ENCODE results near the gene TNNT3. TPM values are rescaled to one million over a fixed set of nuclear protein-coding genes. Genes with fewer than 3 reads are reported as not detected.
A peak's percentile ranks its signal among the peaks of the same experiment; 100 is the strongest.
"Not testable (repeated sequence)": the region's sequence is repeated elsewhere in the genome, so short reads cannot be mapped to it uniquely, and the experiment has no call there.

Gene TNNT3
- not detected in 2 replicates for total RNA-seq (2014; rRNA removed; shearing (Covaris generic))

DNA sequence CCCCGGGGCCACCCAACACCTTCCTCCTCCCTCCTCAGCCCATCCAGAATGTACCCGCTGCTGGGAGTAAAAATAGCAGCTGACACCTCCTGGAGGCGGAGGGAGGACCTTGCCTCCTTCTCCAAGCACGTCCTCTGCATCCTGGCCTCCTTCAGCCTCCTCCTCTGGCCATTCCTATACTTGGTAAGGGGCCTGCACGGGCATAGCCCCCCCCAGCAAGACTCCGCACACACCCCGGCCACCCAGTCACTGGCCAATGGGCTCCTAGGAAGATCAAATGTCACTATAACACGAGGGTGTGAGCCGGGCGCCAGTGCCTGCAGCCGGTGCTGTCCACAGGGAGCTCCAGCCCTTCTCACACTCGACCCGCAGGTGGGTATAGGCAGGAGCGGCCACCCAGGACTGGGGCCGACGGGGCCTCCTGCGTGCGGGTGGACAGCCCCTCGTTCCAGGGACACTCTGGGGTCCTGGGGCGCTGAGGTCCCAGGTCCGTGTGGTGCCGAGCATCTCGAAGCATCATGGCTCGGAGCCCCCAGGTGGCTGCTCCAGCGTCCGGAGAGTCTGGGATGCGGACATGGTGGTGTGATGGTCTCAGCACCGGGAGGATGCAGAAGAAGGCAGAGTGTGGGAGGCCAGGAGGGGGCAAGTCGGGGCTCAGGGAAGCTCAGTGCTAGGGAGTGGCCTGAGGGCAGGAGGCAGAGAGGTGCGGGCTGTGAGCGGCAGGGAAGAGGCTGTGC is at the start of gene TNNT3:
TSS of gene TNNT3 (plus strand) at position 313 of the 737 bp plus-strand sequence. CDS start 3,172 bp downstream, outside the sequence.
- DNase-seq (ENCODE audit: low read depth): no peak

DNA sequence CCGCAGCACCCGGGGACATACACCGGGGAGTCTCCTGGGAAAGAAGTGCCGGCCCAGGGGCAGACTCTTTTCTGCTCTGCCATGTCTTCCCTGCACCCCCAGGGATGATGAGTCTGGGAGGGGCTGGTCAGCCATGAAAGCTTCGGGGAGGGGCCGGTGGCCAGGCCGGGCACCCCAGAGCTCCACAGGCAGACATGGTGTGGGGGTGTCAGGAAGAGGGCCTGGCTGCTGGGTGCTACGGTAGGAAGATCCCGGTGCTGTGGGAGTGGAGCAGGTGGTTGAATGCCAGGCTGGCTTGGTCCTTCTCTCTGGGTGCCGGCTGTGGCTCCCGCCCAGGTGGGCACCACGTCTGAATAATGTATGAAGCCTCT is 49.2 kb upstream of the TNNT3 start:
- no peak for DNase-seq (ENCODE audit: low read depth)

DNA sequence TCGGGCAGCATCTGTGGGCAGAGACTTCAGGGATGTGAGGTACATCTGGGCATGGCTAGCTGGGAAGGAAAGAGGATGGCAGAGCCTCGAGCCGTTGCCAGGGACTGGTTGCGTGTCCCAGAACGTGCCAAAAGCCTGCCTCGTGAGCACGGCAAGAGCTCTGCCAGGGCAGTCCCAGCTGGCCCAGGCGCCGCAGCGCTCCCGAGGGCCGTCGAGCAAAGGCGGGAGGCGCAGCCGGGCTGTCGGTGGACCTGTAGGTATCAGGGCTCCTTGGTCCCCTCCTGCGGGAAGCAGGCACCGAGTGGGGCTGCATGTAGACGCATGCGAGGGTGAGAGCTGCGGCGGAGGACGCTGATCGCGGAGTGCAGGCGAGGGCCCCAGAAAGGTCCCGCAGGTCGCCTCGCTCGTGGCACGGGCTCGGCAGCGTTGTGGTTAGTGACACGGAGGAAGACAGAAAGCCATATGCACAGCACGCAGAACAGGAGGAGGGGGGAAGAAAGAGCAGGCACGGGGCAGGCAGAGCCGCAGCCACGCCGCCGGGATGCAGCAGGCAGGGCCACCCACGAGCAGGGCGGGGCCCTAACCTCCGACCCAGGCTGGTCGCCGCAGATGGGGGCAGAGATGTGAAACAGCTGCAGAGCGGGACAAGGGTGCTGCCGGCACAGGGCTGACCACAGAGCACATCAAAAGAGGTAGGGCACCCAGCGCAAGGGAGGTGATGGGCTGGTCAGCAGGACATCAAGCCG is 48.6 kb upstream of the TNNT3 start:
- peak; percentile 71 for DNase-seq (ENCODE audit: low read depth)

DNA sequence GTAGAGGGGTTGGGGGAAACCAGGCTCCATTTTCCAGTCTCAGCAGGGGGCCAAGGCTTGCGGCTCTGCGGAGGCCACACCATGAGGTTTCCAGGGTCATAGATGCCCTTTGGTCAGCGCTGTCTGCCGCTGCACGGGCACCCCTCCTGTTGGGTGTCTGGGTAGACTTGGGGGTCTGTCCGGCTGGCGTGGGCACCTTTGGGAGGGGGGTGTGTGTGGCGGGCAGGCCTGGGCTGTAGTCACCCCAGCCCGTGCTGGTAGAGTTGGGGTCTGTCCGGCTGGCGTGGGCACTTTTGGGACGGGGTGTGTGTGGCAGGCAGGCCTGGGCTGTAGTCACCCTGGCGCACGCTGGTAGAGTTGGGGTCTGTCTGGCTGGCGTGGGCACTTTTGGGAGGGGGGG is 48.0 kb upstream of the TNNT3 start:
- DNase-seq (ENCODE audit: low read depth): no peak

DNA sequence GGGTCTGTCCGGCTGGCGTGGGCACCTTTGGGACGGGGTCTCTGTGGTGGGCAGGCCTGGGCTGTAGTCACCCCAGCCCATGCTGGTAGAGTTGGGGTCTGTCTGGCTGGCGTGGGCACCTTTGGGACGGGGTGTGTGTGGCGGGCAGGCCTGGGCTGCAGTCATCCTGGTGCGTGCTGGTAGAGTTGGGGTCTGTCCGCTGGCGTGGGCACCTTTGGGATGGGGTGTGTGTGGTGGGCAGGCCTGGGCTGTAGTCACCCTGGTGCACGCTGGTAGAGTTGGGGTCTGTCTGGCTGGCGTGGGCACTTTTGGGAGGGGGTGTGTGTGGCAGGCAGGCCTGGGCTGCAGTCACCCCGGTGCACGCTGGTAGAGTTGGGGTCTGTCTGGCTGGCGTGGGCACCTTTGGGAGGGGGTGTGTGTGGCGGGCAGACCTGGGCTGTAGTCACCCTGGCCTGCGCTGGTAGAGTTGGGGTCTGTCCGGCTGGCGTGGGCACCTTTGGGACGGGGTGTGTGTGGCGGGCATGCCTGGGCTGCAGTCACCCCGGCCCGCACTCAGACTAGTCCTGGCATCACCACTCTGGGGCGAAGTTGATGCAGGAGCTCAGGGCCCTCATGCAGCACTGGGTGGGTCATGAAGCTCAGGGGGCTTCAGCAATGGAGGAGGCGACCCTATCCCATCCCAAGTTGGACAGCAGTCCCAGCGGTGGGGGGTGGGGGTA is 47.1 kb upstream of the TNNT3 start:
- no peak for DNase-seq (ENCODE audit: low read depth)

DNA sequence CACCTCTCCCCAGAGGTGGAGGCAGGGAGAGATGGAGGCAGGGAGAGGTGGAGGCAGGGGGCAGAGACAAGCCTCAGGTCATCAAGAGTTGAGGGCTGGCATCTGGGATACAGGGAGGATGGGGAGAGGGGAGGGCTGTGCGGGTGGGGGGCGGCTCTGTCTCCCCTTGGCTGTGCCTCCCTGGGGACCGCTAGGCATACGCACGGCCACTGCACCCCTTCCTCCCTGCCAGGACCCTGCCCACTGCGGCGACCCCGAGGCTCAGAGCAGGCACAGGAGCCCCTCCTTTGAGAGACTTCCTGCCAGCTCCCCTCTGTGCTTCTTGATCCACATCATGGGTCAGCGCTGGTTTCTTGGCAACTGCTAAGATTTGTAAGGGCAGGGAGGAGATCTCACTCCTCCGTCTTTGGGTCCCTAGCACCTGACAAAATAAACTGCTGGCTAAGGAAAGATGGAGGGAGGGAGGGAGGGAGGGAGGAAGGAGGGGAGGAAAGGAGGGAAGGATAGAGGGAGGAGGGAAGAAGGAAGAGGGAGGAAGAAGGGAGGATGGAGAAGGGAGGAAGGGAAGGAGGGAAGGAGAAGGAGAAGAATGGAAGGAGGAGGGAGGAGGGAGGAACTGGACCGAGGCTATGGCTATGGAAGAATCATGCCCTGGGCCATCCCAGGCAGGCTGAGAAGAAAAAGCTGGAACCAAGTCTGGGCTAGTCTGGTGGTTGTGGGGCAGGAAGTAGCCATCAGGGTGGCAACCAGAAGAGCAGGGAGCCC is 46.3 kb upstream of the TNNT3 start:
- DNase-seq (ENCODE audit: low read depth): peak; percentile 35

DNA sequence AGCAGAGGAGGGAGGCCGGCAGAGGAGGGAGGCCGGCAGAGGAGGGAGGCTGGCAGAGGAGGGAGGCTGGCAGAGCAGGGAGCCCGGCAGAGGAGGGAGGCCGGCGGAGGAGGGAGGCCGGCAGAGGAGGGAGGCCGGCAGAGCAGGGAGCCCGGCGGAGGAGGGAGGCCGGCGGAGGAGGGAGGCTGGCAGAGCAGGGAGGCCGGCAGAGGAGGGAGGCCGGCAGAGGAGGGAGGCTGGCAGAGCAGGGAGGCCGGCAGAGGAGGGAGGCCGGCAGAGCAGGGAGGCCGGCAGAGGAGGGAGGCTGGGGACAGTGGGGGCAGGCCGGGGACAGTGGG is 45.7 kb upstream of the TNNT3 start:
- DNase-seq (ENCODE audit: low read depth): not testable (repeated sequence)

DNA sequence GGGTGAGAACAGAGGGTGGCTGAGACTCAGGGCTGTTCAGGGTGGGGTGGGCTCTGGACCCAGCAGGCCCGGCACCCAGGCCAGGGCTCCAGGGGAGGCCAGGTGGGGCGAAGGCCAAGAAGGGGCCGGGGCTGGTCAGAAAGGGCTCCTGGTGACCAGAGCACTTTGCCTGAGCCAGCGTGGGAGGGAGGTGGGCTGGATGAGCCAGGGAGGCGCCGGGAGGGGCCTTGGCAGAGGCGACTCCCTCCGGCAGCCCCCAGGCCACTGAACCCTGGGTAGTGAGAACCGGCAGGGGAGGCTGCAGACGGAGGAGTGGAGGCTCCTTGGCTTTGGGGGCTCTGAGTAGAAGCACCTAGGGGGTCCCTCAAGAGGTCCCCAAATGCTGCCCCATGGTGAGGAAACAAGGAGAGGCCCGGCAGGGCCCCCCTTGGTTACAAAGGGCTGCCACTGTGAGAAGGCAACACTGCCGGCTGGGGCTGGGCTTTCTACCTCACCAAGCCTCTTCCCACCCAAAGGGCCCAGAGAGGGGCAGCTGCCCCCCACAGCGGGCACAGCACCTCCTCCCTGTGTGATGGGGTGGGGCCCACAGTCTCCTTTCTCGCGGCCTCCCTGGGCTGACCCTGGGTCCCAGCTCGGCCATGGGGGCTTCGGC is 44.9 kb upstream of the TNNT3 start:
- not testable (repeated sequence) for DNase-seq (ENCODE audit: low read depth)

DNA sequence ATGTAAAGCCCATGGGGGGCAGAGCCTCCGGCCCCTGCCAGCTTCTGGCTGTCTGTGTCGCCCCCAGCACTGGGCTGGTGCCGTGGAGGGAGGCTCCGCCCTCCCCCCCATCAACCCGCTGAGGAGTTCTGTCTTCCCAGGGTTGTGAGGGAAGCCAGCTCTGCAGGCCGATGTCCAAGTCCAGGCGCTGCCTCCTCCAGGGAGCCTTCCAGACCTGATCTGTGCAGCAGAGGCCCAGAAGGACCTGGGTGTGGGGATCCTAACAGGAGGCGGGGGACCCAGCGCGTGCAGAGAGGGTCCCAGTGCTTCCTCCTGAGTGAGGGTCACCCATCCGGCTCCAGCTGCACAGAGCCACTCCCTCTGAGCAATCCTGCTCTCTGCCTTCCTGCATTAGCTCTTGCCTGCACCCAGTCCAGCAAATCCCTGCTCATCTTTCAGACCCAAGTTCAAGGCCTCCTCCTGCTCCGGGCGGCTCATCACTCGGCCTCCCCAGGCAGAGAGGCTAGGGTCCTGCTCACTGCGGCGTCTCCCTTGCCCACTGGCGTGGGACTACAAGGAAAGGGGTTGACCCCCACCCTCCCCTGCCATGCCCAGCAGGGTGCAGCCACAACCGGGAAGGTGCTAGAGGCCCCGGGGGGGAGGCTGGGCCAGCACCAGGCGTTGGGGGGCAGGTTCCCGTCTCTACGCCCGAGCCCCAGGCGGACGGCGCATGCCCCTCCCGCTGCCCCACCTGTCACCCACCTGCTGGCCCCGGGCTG is 44.2 kb upstream of the TNNT3 start:
- DNase-seq (ENCODE audit: low read depth): no peak

DNA sequence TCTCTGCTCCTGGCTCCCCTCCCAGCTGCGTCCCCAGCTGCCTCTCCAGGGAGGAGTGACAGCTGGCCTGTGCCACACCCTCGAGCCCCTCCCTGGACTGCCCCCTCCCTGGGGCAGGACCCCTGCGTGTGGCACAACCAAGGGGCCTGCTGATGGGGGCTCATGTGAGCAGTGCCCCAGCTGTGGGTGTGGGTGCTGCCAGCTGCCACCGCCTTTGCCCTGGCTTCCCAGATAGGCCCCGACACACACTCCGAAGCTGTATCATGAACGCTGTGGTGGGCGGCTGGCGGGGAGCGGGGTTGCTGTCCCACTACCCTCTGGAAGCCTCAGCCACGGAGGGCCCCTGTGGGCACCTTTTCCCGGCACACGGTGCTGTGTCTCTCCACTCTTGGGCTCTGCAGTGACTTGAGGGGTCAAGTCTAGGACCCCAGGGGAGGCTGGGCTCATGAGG is 43.6 kb upstream of the TNNT3 start:
- DNase-seq (ENCODE audit: low read depth): not testable (repeated sequence)

DNA sequence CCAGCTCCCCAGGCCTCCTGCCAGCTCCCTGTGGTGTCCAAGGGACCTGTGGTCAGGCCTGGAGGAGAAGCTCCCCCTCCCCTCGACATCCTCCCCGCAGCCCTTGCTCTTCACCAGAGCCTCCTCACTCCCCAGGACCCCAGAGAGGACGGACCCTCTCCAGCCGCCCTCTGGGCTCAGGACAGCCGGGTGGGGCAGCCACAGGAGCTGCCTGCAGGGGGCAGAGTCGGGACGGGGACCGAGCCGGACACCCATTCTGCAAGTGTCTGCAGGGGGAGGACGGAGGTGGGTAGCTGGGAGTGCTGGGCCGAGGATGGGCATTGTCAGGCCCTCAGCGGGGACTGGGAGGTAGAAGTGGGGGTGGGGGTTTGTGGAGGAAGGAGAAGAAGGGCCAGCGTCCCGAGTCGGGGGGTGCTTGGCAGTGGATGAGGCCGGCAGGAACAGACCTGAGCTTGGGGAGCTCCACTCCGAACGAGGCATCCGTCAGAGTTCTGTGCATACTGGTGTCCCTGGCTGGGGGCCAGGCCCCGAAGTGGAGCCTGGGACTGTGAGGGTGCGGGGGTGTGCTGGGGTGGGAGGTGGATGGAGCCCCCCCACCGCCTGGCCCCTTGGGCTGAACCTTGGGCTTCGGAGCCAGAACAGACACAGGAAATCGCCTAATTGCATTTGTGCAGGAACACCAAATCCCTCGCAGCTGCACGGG is 43.0 kb upstream of the TNNT3 start:
- peak; percentile 47 for DNase-seq (ENCODE audit: low read depth)

DNA sequence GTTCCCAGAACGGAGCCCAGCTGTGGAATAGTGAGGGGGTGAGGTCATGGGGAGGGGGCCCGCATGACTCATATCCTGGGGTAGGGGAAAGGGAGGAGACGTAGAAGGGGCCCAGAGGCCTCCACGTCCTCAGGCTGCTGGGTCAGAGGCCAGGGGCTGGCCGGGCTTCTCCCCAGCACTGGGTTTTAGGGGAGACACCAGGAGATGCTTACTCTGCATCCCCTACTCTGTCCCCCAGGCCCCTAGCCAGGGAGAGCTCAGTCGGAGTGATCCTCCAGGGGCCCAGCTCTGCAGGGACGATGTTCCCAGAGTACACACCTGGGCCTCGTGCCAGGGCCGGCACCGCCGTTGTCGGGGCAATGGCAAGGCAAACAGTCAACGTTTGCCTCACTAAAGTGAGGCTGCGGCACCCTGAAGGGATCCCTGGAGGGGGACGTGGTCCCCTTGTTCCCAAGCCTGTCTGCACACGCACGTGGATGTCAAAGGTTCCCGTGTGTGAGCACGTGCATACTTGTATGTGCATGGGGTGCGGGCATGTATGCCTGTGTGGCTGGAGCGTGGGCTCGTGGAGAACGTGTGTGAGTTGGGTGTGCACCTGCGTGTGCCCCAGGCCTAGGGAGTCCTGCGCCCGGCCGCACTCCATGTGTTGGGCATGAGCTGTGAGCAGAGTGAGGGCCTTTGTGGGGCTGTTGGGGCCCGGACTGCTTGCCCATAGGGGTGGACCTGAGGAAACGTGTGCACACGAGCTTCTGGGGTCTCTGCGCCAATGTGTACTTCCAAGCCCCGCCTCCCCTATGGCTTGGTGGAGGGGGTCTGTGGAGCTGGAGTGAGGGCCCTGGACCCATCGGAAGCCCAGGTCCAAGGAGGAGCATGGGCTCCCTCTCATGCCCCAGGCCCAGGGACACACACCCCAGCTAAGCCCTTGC is 42.0 kb upstream of the TNNT3 start:
- peak; percentile 33 for DNase-seq (ENCODE audit: low read depth)

DNA sequence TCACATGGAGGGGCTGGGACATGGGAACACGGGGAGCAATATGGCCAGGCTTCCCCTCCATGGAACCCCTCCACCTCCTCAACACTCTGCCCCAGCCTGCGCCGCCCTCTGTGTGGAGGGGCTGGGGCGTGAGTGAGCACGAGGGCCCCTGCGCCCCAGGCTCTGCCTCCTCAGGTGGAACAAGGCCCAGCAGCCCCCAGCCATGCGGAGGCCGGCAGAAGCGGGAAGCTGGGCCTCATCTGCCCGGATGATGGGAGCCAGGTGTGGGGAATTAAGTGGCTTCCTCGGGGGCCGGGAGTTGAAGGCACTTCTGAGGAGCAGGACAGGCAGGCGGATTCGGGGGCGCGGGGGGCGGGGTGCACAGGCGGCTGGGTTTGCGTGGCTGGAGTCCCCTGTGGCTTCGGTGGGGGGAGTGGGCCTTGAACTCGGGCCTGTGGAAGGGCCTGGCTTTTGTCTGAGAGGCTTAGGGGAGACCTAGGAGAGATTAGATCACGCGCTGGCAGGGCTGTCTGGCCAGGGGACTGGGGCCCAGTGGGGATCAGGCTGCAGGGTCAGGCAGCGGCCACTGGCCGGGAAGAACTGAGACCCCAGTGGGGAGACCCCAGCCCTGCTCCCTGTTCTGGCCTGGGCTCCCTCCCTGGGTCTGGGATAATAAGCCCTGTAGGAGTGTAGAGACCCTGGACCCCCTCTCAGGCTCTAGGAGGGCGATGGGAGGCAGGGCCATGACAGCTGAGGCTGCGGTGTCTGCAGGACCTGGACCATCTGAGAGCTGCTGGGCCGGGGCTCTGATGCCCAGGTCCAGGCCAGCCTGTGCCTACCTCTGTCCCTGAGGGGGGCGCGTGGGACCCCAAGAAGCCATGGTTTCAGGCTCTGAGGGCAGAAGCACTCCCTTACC is 41.1 kb upstream of the TNNT3 start:
- no peak for DNase-seq (ENCODE audit: low read depth)

DNA sequence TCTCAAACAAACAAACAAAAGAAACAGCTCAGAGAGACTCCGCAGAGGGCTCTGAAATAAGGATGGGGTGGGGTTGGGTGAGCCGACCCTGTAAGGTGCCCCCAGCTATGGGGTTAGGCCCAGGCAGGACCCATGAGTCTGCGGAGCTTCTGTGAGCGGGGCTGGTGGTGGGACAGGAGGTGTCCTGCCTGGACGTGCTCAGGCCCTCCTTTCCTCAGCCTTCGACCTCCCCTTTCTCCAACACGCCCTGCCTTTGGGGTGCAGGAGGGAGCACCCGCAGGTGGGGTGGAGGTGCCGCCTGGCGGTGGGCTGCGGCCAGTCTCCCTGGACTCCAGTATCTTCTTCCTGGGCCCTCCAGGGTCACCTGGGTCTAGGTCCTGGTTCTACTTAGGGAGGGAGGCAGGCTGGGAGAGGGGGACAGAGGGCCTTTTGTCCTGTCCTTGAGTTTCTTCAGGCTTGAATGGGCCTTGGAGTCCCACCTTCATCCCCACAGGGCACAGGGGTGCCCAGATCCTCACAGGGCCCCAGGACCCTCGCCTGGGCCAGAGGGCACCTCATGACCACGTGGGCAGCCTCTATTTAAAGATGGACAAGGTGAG is 40.1 kb upstream of the TNNT3 start:
- DNase-seq (ENCODE audit: low read depth): no peak

DNA sequence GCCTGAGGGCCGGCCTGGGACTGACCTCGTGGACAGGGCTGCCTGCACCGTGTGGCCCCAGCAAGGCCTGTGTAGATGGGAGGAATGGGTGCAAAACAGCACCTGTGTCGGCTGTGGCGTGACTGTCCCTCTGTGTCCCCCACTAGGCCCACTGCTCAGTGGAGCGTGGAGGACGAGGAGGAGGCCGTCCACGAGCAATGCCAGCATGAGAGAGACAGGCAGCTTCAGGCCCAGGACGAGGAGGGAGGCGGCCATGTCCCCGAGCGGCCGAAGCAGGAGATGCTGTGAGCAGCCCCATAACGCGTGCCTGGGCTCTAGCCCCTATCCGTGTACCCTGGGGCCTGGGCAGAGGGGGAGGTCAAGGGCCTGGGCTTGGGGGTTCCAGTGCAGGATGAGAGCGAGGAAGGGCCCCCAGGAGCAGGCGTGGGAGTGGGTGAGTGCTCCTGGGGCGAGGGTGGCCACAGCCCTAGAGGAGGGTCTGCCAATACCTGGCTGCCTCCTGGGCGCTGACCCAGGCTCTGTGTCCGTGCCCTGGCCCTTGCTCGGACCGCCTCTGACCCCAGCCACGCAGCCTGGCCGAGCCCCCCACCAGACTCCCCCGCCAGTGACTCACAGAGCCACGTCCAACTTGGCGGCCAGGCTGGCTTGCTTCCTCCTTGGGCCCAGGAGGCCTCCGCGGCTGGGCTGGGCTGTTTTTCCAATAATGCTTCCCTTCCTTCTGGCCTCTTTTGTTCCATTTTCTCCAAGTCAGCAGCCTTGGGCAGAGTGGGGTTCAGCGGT is 39.4 kb upstream of the TNNT3 start:
- no peak for DNase-seq (ENCODE audit: low read depth)

DNA sequence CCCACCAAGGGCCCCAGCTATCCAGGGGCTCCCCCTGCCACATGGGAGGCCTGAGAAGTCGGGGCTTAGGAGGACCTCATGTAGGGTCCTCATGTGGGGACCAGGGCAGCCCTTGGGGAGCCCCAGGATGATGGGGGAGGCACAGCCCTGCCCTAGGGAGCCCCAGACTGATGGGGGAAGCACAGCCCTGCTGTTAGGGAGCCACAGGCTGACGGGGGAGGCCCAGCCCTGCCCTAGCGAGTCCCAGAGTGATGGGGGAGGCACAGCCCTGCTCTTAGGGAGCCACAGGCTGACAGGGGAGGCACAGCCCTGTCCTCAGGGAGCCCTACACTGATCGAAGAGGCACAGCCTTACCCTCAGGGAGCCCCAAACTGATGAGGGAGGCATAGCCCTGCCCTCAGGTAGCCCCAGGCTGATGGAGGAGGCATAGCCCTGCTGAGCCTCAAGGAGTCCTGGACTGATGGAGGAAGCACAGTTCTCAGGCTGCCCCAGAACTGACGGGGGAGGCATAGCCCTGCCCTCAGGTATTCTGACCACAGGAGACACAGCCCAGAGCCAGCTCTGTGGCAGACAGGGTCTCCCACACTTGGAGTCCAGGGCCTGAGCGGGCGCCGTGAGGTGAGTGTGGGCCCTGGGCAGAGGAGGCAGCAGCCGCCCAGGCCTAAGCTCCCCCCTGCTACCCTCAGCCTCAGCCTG is 38.6 kb upstream of the TNNT3 start:
- DNase-seq (ENCODE audit: low read depth): no peak

All from RPMI7951 (cell line).